Measurements from ENCODE around the gene ERCC5. TPM values are rescaled to one million over a fixed set of nuclear protein-coding genes. Genes with fewer than 3 reads are reported as not detected.

Gene ERCC5
- total and polyA plus RNA-seq, 4 donors: 17.7 to 44.8 (median 24.7) TPM

DNA sequence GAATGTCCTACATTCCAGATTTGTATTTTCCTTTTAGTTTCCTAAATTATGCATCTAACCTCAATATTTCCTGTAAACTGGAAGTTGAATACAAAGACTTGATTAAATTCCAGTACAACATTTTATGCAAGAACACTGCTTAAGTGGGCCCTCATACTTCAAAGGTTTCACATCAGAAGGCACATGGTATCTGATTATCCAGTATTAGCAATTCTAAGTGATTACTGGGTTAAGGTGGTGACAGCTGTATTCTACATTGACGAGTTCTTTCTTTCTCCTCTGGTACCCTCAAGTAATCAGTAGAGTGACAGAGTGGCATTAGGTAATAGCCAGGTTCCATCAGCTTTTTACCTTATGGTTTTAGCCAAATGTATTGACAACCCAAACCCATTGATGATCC lies 28.6 kb upstream of the ERCC5 start:
- H3K4me3 ChIP-seq (ENCODE audit: low read depth in 1 of 3, low read length in 3 of 3): no peak overlapping the region
- no peaks in the 10 kb centered on the region for H3K27me3 ChIP-seq (ENCODE audit: control insufficient read depth in 4 of 4, insufficient read depth in 4 of 4, low read length in 3 of 4)
- H3K4me1 ChIP-seq (ENCODE audit: control insufficient read depth in 4 of 4, insufficient read depth in 4 of 4, low read length in 3 of 4): peaks cover 0 to 4% (median 2%) of the 10 kb centered on the region in 4 donors
- no peak for DNase-seq (ENCODE audit: low spot score)
- WGBS: 96% methylated on average over 1 of the region's 1 CpG
- TF ChIP-seq NR2F2 (IDR thresholded peaks at IDR 0.05): no peak
- TF ChIP-seq EGR1 (IDR thresholded peaks at IDR 0.05; ENCODE audit: low read depth in 2 of 2): no peak
- TF ChIP-seq, protein P1, sequence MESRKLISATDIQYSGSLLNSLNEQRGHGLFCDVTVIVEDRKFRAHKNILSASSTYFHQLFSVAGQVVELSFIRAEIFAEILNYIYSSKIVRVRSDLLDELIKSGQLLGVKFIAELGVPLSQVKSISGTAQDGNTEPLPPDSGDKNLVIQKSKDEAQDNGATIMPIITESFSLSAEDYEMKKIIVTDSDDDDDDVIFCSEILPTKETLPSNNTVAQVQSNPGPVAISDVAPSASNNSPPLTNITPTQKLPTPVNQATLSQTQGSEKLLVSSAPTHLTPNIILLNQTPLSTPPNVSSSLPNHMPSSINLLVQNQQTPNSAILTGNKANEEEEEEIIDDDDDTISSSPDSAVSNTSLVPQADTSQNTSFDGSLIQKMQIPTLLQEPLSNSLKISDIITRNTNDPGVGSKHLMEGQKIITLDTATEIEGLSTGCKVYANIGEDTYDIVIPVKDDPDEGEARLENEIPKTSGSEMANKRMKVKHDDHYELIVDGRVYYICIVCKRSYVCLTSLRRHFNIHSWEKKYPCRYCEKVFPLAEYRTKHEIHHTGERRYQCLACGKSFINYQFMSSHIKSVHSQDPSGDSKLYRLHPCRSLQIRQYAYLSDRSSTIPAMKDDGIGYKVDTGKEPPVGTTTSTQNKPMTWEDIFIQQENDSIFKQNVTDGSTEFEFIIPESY (IDR thresholded peaks at IDR 0.05): no peak
- no peak overlapping the region for H3K27ac ChIP-seq (ENCODE audit: low read depth in 1 of 2, low read length in 2 of 2)
- peaks cover 2 to 27% (median 11%) of the 10 kb centered on the region in 4 donors for H3K36me3 ChIP-seq (ENCODE audit: control insufficient read depth in 4 of 4, insufficient read depth in 3 of 4, low read depth in 1 of 4, low read length in 3 of 4)
- no peak overlapping the region for H3K9ac ChIP-seq (ENCODE audit: low read depth in 1 of 2, low read length in 2 of 2)
- H3K9me3 ChIP-seq (ENCODE audit: control insufficient read depth in 4 of 4, low read length in 3 of 4): no peaks in the 10 kb centered on the region

DNA sequence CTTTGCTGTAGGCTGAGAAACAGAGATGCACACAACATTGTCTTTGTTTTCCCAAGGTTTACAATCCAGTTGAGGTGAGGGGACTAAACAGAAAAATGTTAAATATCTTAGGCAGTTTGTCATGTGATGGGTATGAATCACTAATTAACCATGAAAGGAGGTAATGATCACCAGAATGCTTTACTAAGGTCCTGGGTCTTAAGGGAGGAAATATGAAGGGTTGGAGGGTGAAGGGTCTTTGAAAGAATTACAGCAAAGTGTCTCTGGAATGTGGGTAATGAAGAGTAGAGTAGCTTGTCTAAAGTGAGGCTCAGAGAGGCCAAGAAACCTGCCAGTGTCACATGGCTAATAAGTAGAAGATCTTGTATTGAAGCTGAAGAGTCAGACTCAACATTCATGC lies 27.9 kb upstream of the ERCC5 start:
- no peak overlapping the region for H3K9ac ChIP-seq (ENCODE audit: low read depth in 1 of 2, low read length in 2 of 2)

More for the DNA sequence above, 27.9 kb upstream of the ERCC5 start:
- Histone ChIP-seq H3K9me3 (ENCODE audit: control insufficient read depth in 4 of 4, low read length in 3 of 4) (no peaks in the 10 kb centered on the region), H3K4me1 (ENCODE audit: control insufficient read depth in 4 of 4, insufficient read depth in 4 of 4, low read length in 3 of 4) (peaks cover 0 to under 1% (median under 1%) of the 10 kb centered on the region in 4 donors), H3K27me3 (ENCODE audit: control insufficient read depth in 4 of 4, insufficient read depth in 4 of 4, low read length in 3 of 4) (no peaks in the 10 kb centered on the region), H3K27ac (ENCODE audit: low read depth in 1 of 2, low read length in 2 of 2) (no peak overlapping the region), H3K4me3 (ENCODE audit: low read depth in 1 of 3, low read length in 3 of 3) (no peak overlapping the region), H3K36me3 (ENCODE audit: control insufficient read depth in 4 of 4, insufficient read depth in 3 of 4, low read depth in 1 of 4, low read length in 3 of 4) (peaks cover 2 to 33% (median 14%) of the 10 kb centered on the region in 4 donors)
- no peak for DNase-seq (ENCODE audit: low spot score)
- TF ChIP-seq HNF4A (conservative IDR thresholded peaks at IDR 0.05): no peak
- TF ChIP-seq RXRA (IDR thresholded peaks at IDR 0.05): no peak
- no peak for TF ChIP-seq GABPA (IDR thresholded peaks at IDR 0.05 in 1 of 2, conservative IDR thresholded peaks at IDR 0.05 in 1 of 2)
- no peak for TF ChIP-seq HNF4G (IDR thresholded peaks at IDR 0.05)
- TF ChIP-seq EGR1 (IDR thresholded peaks at IDR 0.05; ENCODE audit: low read depth in 2 of 2): no peak
- TF ChIP-seq, protein P2, sequence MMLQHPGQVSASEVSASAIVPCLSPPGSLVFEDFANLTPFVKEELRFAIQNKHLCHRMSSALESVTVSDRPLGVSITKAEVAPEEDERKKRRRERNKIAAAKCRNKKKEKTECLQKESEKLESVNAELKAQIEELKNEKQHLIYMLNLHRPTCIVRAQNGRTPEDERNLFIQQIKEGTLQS (IDR thresholded peaks at IDR 0.05): no peak
- TF ChIP-seq, protein P3, sequence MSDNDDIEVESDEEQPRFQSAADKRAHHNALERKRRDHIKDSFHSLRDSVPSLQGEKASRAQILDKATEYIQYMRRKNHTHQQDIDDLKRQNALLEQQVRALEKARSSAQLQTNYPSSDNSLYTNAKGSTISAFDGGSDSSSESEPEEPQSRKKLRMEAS (IDR thresholded peaks at IDR 0.05): no peak
- no peak for TF ChIP-seq YY1 (IDR thresholded peaks at IDR 0.05)
- TF ChIP-seq RAD21 (IDR thresholded peaks at IDR 0.05): no peak
- TF ChIP-seq, protein P4, sequence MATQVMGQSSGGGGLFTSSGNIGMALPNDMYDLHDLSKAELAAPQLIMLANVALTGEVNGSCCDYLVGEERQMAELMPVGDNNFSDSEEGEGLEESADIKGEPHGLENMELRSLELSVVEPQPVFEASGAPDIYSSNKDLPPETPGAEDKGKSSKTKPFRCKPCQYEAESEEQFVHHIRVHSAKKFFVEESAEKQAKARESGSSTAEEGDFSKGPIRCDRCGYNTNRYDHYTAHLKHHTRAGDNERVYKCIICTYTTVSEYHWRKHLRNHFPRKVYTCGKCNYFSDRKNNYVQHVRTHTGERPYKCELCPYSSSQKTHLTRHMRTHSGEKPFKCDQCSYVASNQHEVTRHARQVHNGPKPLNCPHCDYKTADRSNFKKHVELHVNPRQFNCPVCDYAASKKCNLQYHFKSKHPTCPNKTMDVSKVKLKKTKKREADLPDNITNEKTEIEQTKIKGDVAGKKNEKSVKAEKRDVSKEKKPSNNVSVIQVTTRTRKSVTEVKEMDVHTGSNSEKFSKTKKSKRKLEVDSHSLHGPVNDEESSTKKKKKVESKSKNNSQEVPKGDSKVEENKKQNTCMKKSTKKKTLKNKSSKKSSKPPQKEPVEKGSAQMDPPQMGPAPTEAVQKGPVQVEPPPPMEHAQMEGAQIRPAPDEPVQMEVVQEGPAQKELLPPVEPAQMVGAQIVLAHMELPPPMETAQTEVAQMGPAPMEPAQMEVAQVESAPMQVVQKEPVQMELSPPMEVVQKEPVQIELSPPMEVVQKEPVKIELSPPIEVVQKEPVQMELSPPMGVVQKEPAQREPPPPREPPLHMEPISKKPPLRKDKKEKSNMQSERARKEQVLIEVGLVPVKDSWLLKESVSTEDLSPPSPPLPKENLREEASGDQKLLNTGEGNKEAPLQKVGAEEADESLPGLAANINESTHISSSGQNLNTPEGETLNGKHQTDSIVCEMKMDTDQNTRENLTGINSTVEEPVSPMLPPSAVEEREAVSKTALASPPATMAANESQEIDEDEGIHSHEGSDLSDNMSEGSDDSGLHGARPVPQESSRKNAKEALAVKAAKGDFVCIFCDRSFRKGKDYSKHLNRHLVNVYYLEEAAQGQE (IDR thresholded peaks at IDR 0.05): no peak
- TF ChIP-seq SP1 (IDR thresholded peaks at IDR 0.05): no peak
- no peak for TF ChIP-seq FOXA1 (IDR thresholded peaks at IDR 0.05)
- TF ChIP-seq, protein P1 (IDR thresholded peaks at IDR 0.05): no peak
- no peak for TF ChIP-seq FOXA2 (IDR thresholded peaks at IDR 0.05)
